ENCODE results near the gene PGC. TPM values are rescaled to one million over a fixed set of nuclear protein-coding genes. Genes with fewer than 3 reads are reported as not detected.
"Not testable (repeated sequence)": the region's sequence is repeated elsewhere in the genome, so short reads cannot be mapped to it uniquely, and the experiment has no call there.

PGC gene
- total RNA-seq, 4 donors from 2014 or later, result 0.62 TPM; not detected in 3

DNA sequence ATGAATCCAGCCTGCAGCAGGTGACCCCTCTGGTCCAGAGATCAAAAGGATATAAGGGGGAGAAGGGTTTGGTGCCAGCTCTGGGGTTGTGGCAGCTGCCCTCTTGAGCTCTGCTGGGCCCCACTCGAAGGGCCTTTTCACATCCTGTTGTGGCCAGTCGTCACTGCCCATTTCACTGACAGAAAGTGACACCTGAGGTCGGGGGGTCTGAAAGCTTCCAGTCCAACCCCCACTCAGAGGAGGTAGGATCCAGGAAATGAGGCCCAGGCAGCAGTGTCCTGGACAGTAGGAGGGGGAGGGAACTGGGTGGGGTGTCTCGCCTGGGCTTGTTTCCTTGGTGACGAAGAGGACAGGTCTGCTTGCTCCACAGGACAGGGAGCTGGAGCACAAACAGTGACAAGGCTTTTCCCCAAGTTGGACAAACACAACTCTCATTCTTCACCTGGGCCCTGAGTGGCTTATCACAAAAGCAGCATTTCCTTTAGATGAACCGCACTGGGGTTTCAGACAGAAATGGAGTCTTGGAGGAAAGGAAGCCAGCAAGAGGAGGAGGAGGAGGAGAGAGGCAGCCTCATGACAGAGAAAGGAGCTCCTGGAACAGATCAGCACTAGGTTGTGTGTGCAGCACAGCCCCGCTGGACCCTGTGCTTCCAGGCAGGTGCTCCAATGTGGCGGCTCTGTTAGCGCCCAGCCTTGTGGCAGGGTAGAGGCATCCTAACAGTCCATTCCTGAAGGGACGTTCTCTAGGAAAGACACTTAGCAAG, 21.5 kb upstream of the PGC start:
- peak overlapping the region in 1 of 4 donors; percentile 35 for H3K27ac ChIP-seq
- no peaks in the 10 kb centered on the region for H3K9me3 ChIP-seq
- H3K4me3 ChIP-seq, result no peak overlapping the region
- H3K36me3 ChIP-seq, result peaks cover 0 to 45% of the 10 kb centered on the region in 2 donors
- H3K27me3 ChIP-seq, result no peaks in the 10 kb centered on the region
- peak; percentile 24 for ATAC-seq
- peaks cover 0 to 16% (median 13%) of the 10 kb centered on the region in 3 donors for H3K4me1 ChIP-seq
- TF ChIP-seq POLR2A (IDR thresholded peaks at IDR 0.05) (no peak), POLR2AphosphoS5 (IDR thresholded peaks at IDR 0.05) (no peak), EP300 (IDR thresholded peaks at IDR 0.05) (no peak)
- TF ChIP-seq, protein P1, sequence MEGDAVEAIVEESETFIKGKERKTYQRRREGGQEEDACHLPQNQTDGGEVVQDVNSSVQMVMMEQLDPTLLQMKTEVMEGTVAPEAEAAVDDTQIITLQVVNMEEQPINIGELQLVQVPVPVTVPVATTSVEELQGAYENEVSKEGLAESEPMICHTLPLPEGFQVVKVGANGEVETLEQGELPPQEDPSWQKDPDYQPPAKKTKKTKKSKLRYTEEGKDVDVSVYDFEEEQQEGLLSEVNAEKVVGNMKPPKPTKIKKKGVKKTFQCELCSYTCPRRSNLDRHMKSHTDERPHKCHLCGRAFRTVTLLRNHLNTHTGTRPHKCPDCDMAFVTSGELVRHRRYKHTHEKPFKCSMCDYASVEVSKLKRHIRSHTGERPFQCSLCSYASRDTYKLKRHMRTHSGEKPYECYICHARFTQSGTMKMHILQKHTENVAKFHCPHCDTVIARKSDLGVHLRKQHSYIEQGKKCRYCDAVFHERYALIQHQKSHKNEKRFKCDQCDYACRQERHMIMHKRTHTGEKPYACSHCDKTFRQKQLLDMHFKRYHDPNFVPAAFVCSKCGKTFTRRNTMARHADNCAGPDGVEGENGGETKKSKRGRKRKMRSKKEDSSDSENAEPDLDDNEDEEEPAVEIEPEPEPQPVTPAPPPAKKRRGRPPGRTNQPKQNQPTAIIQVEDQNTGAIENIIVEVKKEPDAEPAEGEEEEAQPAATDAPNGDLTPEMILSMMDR (IDR thresholded peaks at IDR 0.05), result no peak
- 74 to 86% methylated on average over 3 to 6 of the region's 10 CpGs for WGBS, 2 donors (ENCODE audit: low coverage in 1 of 2)

DNA sequence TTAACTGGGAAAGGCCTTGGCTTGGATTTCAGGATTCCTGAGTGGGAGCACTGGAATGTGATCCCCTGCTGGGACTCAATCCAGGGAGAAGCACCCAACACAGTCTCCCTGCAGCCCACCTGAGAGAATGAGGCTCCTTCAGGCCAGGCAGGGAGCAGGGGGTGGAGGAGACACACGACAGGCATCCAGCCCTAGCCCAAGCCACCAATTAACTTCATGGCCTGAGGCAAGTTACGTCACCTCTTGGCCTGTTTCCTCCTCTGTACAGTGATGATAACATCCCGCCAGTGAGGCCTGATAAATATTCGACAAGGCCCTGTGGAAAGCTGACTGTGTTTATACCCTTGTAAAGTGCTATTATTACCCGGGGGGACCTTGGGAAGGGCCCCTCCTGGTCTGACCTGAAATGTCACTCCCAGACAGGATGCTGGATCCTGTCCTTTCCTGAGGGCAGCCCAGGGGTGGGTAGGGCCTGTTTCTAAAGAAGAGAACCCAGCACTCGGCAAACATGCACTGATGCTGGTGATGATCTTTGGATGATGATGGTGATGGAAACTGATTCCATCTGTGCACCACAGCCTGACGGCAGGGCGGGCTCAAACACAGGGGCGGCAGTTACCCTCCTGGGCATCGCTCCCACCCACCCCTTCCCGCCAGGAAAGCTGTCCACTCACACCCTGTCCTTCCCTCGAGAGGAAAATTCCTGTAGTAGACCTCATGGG, 20.1 kb upstream of the PGC start:
- no peak for TF ChIP-seq EP300 (IDR thresholded peaks at IDR 0.05)
- no peaks in the 10 kb centered on the region for H3K9me3 ChIP-seq
- no peaks in the 10 kb centered on the region for H3K27me3 ChIP-seq
- H3K27ac ChIP-seq, result peak overlapping the region in 3 of 4 donors; percentile 35 to 61 (median 46)
- peak; percentile 70 for ATAC-seq
- H3K36me3 ChIP-seq, result peaks cover 0 to 31% of the 10 kb centered on the region in 2 donors
- H3K4me1 ChIP-seq, result peaks cover 0 to 16% (median 13%) of the 10 kb centered on the region in 3 donors
- WGBS, 2 donors (ENCODE audit: low coverage in 1 of 2), result no CpG with 5 or more reads among the region's 12 CpGs
- H3K4me3 ChIP-seq, result no peak overlapping the region

- ATAC-seq, H3K9me3 ChIP-seq, H3K27me3 ChIP-seq, H3K4me3 ChIP-seq: not testable (repeated sequence)
- Histone ChIP-seq H3K4me1 (peaks cover 0 to 16% (median 13%) of the 10 kb centered on the region in 3 donors), H3K27ac (peak overlapping the region in 3 of 4 donors; percentile 35 to 61 (median 46)), H3K36me3 (peaks cover 0 to 19% of the 10 kb centered on the region in 2 donors)
- WGBS, 2 donors (ENCODE audit: low coverage in 1 of 2), result 88 to 90% methylated on average over 2 to 4 of the region's 4 CpGs
Observed at GRCh38 chr6:41766043-41766664, 19.0 kb upstream of the PGC start.

- Histone ChIP-seq H3K36me3 (no peaks in the 10 kb centered on the region), H3K9me3 (no peaks in the 10 kb centered on the region), H3K4me3 (no peak overlapping the region), H3K4me1 (peaks cover 0 to 16% (median 13%) of the 10 kb centered on the region in 3 donors), H3K27me3 (no peaks in the 10 kb centered on the region), H3K27ac (no peak overlapping the region)
- no peak for ATAC-seq
- TF ChIP-seq POLR2A (IDR thresholded peaks at IDR 0.05), result no peak
- TF ChIP-seq POLR2AphosphoS5 (IDR thresholded peaks at IDR 0.05), result no peak
- TF ChIP-seq EP300 (IDR thresholded peaks at IDR 0.05), result no peak
- TF ChIP-seq, protein P1 (IDR thresholded peaks at IDR 0.05), result no peak
- 20% methylated on average over 2 of the region's 2 CpGs for WGBS, 2 donors (ENCODE audit: low coverage in 1 of 2)
Observed at GRCh38 chr6:41763470-41763869, 16.3 kb upstream of the PGC start.

DNA sequence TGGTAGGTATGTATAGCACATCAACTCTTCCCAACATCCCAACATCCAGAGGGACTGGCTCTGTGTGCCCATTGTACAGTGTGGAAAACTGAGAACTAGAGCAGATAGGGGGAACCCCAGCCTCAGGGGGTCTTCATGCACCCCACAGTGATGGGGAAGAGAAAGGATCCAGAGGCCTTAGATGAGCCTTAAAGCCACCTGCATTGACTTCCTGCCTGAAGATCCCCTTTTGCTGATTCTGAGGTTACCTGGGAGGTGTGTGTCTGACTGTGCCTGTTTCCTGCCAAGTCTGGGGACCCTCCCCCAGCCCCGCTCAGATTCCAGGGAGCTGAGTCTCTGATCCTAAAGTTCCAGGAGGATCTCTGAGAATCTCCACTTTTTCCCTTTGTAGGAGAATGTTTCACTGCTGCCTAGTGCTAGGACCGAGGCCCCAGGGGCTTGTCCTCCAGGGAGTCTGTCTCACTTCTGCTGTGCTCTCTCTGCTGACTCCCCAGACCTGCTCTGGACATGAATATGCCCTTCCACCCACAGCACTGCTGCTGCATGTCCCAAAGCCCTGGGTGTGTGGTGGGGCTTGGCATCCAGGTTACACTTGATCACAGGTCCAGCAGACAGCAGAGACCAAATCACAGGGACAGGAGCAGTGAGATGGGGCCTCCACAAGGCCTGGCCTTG, 12.8 kb upstream of the PGC start:
- no peak for TF ChIP-seq POLR2A (IDR thresholded peaks at IDR 0.05)
- no peak for TF ChIP-seq POLR2AphosphoS5 (IDR thresholded peaks at IDR 0.05)
- TF ChIP-seq EP300 (IDR thresholded peaks at IDR 0.05), result no peak
- TF ChIP-seq, protein P1 (IDR thresholded peaks at IDR 0.05), result no peak
- H3K9me3 ChIP-seq, result no peaks in the 10 kb centered on the region
- no peak for ATAC-seq
- H3K27me3 ChIP-seq, result no peaks in the 10 kb centered on the region
- H3K4me3 ChIP-seq, result no peak overlapping the region
- H3K36me3 ChIP-seq, result no peaks in the 10 kb centered on the region
- no peak overlapping the region for H3K27ac ChIP-seq
- 50% methylated on average over 1 of the region's 2 CpGs; no CpG with 5 or more reads in 1 of the 2 donors for WGBS, 2 donors (ENCODE audit: low coverage in 1 of 2)
- no peaks in the 10 kb centered on the region for H3K4me1 ChIP-seq
